ENCODE measurements around the gene ANKRD12.

ANKRD12 gene

DNA sequence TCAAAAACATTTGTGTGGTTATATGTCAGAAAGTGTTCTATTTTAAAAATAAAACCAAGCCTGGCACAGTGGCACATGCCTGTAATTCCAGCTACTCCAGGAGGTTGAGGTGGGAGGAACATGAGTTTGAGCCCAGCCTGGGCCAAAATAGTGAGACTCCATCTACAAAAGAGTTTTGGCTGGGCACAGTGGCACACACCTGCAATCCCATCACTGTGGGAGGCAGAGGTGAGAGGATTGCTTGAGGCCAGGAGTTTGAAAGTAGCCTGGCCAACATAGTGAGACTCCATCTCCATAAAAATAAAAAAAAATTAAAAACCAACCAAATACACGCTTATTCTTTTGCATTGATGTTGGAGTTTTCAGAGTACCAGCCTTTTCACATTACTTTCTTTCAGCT is 9.6 kb downstream of the ANKRD12 start:
- Histone ChIP-seq H2AFZ (no peak overlapping the region), H3K4me1 (peaks cover 12% of the 10 kb centered on the region), H3K27ac (no peak overlapping the region), H3K36me3 (ENCODE audit: control insufficient read depth, insufficient read depth, low read length) (no peaks in the 10 kb centered on the region), H3K27me3 (ENCODE audit: control insufficient read depth, insufficient read depth, low read length) (no peaks in the 10 kb centered on the region), H3K4me2 (ENCODE audit: low read length) (no peak overlapping the region), H3K9me3 (ENCODE audit: control insufficient read depth, low read length) (no peaks in the 10 kb centered on the region), H3K79me2 (peaks cover 42% of the 10 kb centered on the region), H3K9ac (no peak overlapping the region), H3K4me3 (ENCODE audit: low read depth, low read length) (no peak overlapping the region)
- TF ChIP-seq CTCF (IDR thresholded peaks at IDR 0.05) = no peak

GRCh38 chr18:9147440-9148202 is 11.0 kb downstream of the ANKRD12 start:
- Histone ChIP-seq H3K4me2 (ENCODE audit: low read length) (no peak overlapping the region), H3K4me3 (ENCODE audit: low read depth, low read length) (no peak overlapping the region), H3K9ac (no peak overlapping the region), H3K9me3 (ENCODE audit: control insufficient read depth, low read length) (no peaks in the 10 kb centered on the region), H3K27ac (no peak overlapping the region), H3K27me3 (ENCODE audit: control insufficient read depth, insufficient read depth, low read length) (no peaks in the 10 kb centered on the region), H3K4me1 (peaks cover 4% of the 10 kb centered on the region), H3K36me3 (ENCODE audit: control insufficient read depth, insufficient read depth, low read length) (no peaks in the 10 kb centered on the region), H2AFZ (no peak overlapping the region), H3K79me2 (peaks cover 39% of the 10 kb centered on the region)
- peak; percentile 81 for TF ChIP-seq CTCF (IDR thresholded peaks at IDR 0.05)

DNA sequence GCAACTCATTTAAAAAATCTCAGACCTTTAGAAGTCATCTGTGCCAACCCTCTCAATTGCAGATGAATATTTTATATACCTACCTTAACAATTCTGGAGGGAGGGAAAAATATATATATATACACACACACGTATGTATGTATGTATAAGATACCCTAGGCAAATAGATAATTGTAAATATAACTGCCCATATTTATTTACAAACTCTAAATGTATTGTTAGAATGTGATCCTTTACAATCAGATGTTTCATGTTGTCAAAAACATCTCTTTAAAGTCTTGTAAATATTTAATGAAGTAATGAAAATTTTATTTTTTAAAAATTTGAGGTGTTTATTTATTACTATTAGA is 11.6 kb downstream of the ANKRD12 start:
- H3K4me3 ChIP-seq (ENCODE audit: low read depth, low read length) = no peak overlapping the region
- H3K4me1 ChIP-seq = peaks cover 4% of the 10 kb centered on the region
- TF ChIP-seq CTCF (IDR thresholded peaks at IDR 0.05) = no peak
- no peak overlapping the region for H3K4me2 ChIP-seq (ENCODE audit: low read length)
- no peaks in the 10 kb centered on the region for H3K27me3 ChIP-seq (ENCODE audit: control insufficient read depth, insufficient read depth, low read length)
- no peaks in the 10 kb centered on the region for H3K9me3 ChIP-seq (ENCODE audit: control insufficient read depth, low read length)
- no peak overlapping the region for H3K27ac ChIP-seq
- peaks cover 44% of the 10 kb centered on the region for H3K79me2 ChIP-seq
- H2AFZ ChIP-seq = no peak overlapping the region
- no peak overlapping the region for H3K9ac ChIP-seq
- no peaks in the 10 kb centered on the region for H3K36me3 ChIP-seq (ENCODE audit: control insufficient read depth, insufficient read depth, low read length)

DNA sequence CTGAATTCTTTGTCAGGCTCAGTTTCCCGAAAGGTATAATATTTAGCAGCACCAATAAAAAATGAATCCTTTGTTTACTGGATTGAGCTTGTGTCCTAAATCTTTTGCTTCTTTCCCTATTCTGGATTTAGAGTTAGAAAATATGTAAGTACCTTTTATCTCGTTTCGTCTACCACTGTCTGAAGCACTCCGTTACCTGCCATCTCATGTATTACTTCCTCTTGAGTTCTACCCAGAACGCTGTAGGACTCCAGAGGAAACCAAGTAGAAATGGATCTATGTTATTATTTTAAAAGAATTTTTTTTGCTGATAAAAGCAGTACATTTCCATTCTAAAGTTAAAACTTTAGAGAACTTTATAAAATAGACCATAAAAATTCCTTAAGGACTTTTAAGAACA is 13.5 kb downstream of the ANKRD12 start:
- no peaks in the 10 kb centered on the region for H3K9me3 ChIP-seq (ENCODE audit: control insufficient read depth, low read length)
- no peak for TF ChIP-seq CTCF (IDR thresholded peaks at IDR 0.05)
- no peak overlapping the region for H2AFZ ChIP-seq
- H3K4me2 ChIP-seq (ENCODE audit: low read length) = no peak overlapping the region
- peaks cover 4% of the 10 kb centered on the region for H3K4me1 ChIP-seq
- H3K27me3 ChIP-seq (ENCODE audit: control insufficient read depth, insufficient read depth, low read length) = no peaks in the 10 kb centered on the region
- no peaks in the 10 kb centered on the region for H3K36me3 ChIP-seq (ENCODE audit: control insufficient read depth, insufficient read depth, low read length)
- peaks cover 51% of the 10 kb centered on the region for H3K79me2 ChIP-seq
- H3K27ac ChIP-seq = no peak overlapping the region
- H3K9ac ChIP-seq = no peak overlapping the region
- H3K4me3 ChIP-seq (ENCODE audit: low read depth, low read length) = no peak overlapping the region

DNA sequence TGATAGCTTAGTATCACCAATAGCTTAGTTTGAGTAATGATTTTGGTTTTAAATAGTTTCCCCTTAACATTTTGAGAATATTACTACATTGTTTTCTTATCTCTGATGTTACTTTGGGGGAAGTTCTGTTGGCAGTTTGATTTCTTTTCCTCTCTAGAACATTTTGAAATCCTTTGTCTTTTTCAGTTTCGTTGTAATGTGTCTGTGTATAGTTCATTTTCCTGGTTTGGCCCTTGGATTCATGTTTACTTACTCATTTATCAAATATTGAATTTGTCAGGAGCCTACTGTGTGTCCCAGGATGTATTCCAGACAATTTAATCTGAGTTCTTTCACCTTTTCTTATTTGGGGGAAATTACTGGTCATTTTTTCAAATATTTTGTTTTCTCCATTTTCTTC is 16.7 kb downstream of the ANKRD12 start:
- no peak for TF ChIP-seq CTCF (IDR thresholded peaks at IDR 0.05)
- H3K27me3 ChIP-seq (ENCODE audit: control insufficient read depth, insufficient read depth, low read length) = no peaks in the 10 kb centered on the region
- H3K79me2 ChIP-seq = peaks cover 46% of the 10 kb centered on the region
- H3K4me2 ChIP-seq (ENCODE audit: low read length) = no peak overlapping the region
- no peak overlapping the region for H2AFZ ChIP-seq
- H3K36me3 ChIP-seq (ENCODE audit: control insufficient read depth, insufficient read depth, low read length) = no peaks in the 10 kb centered on the region
- no peak overlapping the region for H3K27ac ChIP-seq
- peaks cover 8% of the 10 kb centered on the region for H3K4me1 ChIP-seq
- H3K4me3 ChIP-seq (ENCODE audit: low read depth, low read length) = no peak overlapping the region
- no peak overlapping the region for H3K9ac ChIP-seq
- H3K9me3 ChIP-seq (ENCODE audit: control insufficient read depth, low read length) = no peaks in the 10 kb centered on the region

Data from parathyroid adenoma (tissue), 2 donors.